RCC 7860 (cell line): ENCODE measurements around the gene STAB1.

Experiments
- DNase-seq: peaks from one replicate; pipeline ENCODE4 v3.0.0-alpha.2; 2015; ENCODE audit warnings: low spot score
- FAIRE-seq: peaks from 2 replicates; lab custom pipeline; 2012; peaks lifted over from hg19 to GRCh38; lab: Jason Lieb, UNC

The STAB1 gene

DNA sequence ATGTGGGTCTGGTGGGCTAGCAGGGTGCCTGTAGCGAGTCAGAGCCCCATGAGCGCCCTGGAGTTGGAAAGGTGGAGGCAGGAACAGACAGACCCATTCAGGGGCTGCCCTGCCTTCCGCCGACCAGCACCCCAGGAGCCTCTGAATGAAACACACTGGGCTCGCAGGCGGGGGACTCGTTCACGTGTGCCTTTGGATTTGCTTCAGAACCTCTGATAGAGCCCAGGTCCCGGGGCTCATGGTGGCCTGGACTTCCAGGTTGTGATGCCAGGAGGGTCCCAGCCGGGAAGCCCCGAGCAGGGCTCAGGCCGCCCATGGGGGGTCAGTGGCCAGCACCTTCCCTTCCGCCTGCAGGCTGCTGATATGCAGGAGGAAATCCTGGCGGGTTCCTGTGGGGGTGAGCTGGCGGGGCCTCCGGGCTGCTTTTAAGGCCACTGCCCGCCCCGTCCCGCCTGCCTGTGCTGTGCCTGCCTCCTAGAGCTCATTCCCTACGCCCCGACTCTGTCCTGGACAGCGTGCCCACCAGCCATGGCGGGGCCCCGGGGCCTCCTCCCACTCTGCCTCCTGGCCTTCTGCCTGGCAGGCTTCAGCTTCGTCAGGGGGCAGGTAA, at the start of gene STAB1:
STAB1 (plus strand) TSS at position 453 of the 610 bp plus-strand sequence; CDS start at position 529, 76 bp downstream.
- FAIRE-seq (no peak), DNase-seq (no peak)

- DNase-seq (no peak), FAIRE-seq (no peak)
These were observed 49.1 kb upstream of the STAB1 start for GRCh38 chr3:52446042-52446441.

- DNase-seq (peak; percentile 30), FAIRE-seq (no peak)
These were observed 48.3 kb upstream of the STAB1 start for GRCh38 chr3:52446631-52447511.

DNA sequence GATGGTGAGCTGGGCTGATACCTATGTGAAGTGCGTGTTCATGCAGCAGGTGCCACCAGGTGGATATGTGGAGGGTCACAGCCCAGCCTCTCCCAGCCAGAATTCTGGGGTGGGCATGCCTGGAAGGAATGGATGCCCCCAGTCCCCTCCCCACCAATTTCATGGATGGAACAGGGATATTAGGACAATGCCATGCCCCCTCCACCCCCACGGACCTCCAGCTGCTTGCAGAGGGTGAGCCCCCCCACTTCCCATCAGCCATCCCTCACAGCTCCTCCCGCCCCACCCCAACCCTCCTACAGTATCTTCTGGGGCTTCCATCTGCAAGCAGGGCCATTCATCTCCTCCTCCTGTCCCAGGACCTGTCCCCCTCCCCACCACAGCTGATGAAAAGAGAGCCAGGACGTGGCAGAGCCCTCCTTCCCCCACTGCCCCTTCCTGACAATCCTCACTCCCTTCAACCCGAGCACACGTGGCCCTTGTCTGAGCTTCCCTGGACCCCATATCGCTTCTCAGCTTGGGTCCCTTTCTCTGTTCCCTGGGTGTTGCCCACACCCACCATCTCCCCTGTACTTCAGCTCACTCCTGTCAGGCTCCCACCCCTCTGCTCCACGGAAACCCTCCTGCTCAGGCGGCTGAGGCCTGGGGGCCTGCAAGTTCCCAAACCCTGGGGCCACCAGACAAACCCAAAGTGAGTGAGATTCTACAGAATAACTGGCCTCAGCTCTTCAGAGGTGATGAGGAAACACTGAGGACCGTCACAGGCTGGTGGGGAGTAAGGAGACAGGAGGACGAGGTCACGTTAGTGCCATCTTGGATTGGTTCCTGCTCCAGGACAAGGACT, 47.4 kb upstream of the STAB1 start:
- DNase-seq = no peak
- no peak for FAIRE-seq

DNA sequence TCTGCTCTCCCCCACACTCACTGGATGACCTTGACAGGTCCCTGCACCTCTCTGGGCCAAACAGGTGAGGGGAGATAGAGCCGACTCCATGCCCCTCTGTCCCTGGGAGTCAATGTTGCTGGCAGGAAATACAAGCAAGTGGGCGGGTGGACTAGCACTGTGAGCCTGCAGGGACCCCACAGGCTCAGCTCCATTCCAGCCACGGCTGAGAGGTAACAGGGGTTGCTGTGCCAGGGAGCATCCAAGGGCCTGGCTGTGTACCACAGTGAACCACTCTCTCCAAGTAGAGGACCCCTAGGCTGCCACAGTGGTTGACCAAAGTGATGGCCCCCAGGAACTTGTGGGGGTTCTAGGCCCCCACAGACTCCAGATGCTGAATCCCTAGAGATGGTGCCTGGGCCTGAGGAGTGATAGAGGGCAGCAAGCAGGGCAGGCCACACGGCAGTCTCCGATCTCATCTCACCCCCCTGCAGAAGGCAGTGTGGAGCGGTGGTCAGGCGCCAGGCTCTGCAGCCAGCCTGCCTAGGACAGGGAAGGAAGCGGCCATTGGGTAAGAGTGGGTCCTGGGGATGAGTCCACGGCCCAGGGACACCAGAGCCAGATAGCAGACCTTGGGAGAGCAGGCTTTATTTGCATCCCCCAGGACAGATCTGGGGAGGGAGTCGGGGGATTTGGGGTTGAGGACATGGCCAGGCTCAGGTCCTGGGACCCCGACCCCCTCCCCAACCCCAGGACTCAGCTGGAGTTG, 44.5 kb upstream of the STAB1 start:
- FAIRE-seq (no peak), DNase-seq (no peak)

DNA sequence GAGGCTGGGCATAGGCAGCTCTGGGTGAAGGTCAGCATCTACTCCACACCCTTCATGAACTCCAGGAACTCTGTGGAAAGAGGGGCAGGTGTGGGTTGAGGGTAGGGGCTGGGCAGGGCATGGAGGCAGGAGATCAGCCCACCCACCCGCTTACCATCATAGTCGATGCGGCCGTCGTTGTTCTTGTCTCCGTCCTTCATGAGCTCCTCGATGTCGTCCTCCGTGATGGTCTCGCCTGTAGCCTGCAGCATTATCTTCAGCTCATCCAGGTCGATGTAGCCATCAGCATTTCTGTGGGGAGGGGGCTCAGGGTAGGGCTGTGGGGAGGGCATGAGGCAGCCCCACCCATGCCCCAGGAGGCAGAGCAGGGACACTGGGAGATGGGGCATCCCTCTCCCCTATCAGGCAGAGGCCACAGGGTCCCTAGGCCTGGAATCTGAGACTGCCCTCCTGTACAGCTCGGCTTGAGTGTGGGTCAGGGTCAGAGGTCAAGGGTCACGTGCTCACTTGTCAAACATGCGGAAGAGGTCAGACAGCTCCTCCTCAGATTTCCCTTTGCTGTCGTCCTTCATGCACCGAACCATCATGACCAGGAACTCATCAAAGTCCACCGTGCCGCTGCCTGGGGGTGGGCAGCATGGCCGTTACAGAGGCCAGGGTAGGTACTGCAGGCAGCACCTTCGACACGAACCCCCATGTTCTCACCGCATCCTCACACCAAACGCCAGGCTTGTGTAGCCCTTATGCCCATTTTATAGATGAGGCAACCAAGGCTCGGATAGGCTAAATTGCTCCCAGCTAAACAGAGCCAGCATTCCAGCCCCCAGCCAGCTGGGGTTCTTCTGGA, 43.7 kb upstream of the STAB1 start:
- no peak for FAIRE-seq
- DNase-seq = no peak

GRCh38 chr3:52452126-52452525, 43.0 kb upstream of the STAB1 start:
- DNase-seq = no peak
- FAIRE-seq = no peak

DNA sequence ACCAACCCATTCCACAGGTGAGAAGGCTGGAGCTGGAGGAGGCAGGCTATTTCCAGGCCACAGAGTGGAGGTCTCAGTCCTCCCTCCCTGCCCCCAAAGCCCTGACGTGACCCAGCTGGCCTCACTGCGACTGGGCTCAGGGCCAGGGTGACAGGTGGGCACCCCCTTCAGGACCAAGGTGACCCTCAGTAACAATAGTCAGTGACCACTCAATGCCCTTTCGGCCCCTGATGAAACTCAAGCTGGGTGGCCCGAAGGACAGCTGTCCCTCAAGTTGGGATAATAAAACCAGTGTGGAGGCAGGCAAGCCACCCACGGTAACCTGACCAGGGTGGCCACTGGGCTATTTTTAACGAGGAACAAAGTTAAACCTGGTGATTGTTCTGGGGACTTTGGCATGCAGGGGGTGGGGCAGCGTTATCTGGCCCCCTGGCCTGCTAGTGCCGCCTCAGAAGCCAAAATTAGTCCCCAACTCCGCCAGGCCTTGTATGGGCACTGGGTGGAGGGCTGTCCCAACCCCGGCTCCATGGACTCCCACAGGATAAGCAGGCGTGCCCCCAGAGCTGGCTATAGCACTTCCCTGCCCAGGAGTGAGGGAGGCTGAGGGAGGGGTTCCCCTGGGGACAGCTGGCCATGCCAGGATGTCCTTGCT, 42.4 kb upstream of the STAB1 start:
- FAIRE-seq (no peak), DNase-seq (no peak)

DNA sequence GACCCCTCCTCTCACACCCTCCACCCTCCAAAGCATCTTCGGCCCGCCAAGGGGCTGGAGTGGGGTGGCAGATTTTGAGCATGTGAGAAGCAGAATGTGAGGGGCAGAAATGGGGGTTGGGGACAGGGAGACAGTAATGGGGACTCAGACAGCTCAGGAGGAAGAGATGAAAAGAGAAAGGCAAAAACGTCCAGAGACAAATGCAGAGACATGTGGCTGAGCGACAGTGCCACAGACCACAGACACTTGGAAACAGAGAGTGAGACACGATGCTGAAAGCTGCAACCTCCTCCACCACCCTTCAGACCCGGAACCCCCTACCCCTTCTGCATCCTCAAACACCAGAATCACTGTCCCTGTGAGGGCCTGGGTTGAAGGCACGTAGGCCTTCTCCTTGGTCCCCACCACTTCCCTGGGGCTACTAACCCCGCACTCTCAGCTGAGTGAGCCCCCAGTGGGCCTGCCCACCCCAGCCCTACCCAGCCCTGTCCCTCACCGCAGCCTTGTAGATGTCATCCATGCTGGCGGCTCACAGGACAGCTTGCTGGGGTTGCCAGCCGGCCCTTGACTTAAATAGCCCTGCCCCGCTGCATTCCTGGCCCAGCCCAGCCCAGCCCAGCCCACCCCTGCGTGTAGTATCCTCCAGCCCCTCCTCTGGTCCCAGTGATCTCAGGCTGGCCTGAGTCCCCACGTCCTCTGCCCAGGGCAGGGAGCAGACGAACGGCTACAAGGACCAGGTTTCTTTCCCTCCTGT, 41.5 kb upstream of the STAB1 start, which contains the start of gene TNNC1:
TNNC1 (minus strand) TSS at position 546 of the 754 bp plus-strand sequence; CDS start at position 520, 26 bp downstream.
- FAIRE-seq = no peak

GRCh38 chr3:52454250-52454937, 40.7 kb upstream of the STAB1 start:
- DNase-seq (no peak), FAIRE-seq (no peak)

More for the DNA sequence above, 41.5 kb upstream of the STAB1 start, which contains the start of gene TNNC1:
- DNase-seq = no peak

GRCh38 chr3:52454938-52455282, 40.2 kb upstream of the STAB1 start:
- DNase-seq = no peak
- no peak for FAIRE-seq

DNA sequence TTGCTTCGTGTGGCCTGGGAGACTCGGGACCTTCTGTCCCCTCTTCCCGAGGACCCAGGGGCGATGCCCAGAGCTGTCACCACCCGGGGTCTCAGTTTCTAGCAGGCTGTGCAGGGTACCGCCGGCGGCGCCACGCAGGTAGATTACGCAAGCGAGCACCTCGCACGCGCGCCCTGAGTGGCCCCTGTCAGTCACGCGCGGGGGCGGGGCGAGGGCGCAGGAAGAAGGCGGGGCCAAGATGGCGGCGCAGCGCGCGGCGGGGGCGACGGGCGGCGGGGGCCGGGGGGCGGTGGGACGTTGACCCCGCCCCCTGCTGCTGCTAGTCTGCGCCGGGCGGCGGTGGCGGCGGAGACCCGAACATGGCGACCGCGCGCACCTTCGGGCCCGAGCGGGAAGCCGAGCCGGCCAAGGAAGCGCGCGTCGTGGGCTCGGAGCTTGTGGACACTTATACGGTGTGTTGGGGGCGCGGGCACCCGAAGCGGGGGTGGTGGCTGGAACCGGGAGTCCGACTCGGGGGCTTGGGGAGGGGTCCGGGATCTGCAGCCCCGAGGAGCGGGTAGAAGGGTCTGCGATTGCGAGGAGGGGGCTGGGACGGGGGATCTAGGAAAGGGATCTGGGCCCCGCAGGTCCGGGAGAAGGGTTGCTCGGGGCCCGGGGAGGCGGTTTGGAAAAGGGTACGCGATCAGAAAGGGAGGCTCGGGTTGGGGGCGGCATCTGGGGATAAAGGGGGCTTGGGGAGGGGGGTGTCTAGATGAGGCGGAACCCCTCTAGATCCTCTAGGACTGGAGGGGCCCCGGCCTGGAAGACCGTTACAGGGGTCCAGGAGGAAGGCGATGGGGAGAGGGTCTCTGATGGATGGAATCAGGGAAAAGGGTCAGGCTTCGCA, 39.6 kb upstream of the STAB1 start, which contains the start of gene NISCH:
NISCH (plus strand) TSS at position 322 of the 886 bp plus-strand sequence; CDS start at position 360, 38 bp downstream.
- peak; percentile 57 for DNase-seq
- no peak for FAIRE-seq

DNA sequence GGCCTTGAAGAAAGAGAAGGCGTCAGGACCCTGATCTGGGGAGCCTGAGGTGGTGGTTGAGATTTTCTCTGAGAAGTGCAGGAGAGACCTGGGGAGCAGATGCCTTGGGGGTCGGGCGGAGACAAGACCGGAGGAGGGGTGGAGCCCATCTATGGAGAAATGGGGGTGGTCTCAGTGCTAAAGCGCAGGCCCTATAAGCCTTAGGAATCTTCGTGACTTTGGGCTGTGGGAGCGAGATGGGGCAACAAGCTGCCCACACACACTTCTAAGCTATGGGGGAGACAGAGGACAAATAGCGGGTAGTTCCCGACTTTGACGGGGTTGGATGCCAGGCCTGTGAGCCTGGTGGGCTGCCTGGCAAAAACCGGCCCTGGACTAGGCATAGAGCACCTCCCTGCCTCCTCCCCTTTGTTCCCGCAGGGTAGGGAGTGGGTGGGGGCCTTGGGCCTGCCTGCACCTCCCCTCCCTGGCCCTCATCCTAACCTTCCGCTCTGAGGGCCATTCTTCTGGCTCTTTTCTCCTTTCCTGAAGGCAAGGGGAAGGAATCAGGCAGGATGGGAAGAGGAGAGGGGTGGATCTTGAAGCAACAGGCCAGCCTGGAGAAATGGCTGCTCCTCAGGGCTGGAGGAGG, 38.9 kb upstream of the STAB1 start:
- no peak for FAIRE-seq
- no peak for DNase-seq

DNA sequence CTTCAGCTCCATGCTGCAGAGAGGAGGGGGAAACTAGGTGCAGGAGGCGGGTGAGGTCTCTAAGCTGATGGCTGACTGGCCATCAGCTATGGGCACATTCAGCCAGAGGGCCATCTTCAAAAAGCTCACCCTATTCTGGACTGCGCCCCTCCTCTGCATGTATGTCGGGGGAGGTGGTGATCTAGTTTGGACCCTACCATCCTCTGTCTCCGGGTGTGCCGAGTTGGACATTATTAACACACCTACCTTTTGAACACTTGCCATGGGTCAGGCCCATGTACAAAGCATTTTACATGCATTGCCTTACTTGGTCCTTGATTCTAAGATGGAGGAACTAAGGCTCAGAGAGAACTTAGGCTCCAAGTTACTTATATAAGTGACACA, 38.3 kb upstream of the STAB1 start:
- DNase-seq (no peak), FAIRE-seq (no peak)

GRCh38 chr3:52458031-52458760, 36.9 kb upstream of the STAB1 start:
- no peak for FAIRE-seq

More at GRCh38 chr3:52458031-52458760, 36.9 kb upstream of the STAB1 start:
- no peak for DNase-seq
